GM18502 (cell line): ENCODE data around the gene SLC4A8.

Experiments
- ATAC-seq: cut with Tn5 transposase; IDR thresholded peaks from one replicate; pipeline ENCODE4 v1.9.1; 2021; ENCODE audit warnings: mild to moderate bottlenecking; ENCODE audit not compliant: unreplicated experiment, poor library complexity

The SLC4A8 gene

GRCh38 chr12:51519755-51520154 lies 95.1 kb downstream of the SLC4A8 start:
- ATAC-seq = no peak

- no peak for ATAC-seq
Measured at GRCh38 chr12:51520576-51521325, 96.1 kb downstream of the SLC4A8 start.

GRCh38 chr12:51521554-51522276 lies 97.1 kb downstream of the SLC4A8 start:
- no peak for ATAC-seq

GRCh38 chr12:51522696-51523095 lies 98.1 kb downstream of the SLC4A8 start:
- ATAC-seq = no peak

GRCh38 chr12:51524386-51524901 lies 99.8 kb downstream of the SLC4A8 start:
- ATAC-seq = no peak

DNA sequence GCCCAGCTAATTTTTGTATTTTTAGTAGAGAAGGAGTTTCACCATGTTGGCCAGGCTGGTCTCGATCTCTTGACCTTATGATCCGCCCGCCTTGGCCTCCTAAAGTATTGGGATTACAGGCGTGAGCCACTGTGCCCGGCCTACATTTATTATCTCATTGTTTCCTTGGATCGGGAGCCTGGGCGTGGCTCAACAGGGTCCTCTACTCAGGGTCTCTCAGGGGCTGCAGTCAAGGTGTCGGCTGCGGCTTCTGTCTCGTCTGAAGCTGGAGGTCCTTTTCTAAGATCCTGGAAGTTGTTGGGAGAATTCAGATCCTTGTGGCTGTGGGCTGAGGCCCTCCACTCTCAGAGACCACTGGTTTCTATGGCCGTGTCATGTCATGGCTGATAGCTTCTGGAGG lies 100.9 kb downstream of the SLC4A8 start:
- ATAC-seq = no peak

- ATAC-seq = no peak
Measured at GRCh38 chr12:51527966-51528365, 103.3 kb downstream of the SLC4A8 start.

GRCh38 chr12:51528852-51529650 lies 104.4 kb downstream of the SLC4A8 start:
- no peak for ATAC-seq

GRCh38 chr12:51529651-51529970 lies 105.0 kb downstream of the SLC4A8 start:
- ATAC-seq = no peak

GRCh38 chr12:51530208-51530607 lies 105.6 kb downstream of the SLC4A8 start:
- no peak for ATAC-seq

- no peak for ATAC-seq
Measured at GRCh38 chr12:51531284-51531977, 106.8 kb downstream of the SLC4A8 start.

DNA sequence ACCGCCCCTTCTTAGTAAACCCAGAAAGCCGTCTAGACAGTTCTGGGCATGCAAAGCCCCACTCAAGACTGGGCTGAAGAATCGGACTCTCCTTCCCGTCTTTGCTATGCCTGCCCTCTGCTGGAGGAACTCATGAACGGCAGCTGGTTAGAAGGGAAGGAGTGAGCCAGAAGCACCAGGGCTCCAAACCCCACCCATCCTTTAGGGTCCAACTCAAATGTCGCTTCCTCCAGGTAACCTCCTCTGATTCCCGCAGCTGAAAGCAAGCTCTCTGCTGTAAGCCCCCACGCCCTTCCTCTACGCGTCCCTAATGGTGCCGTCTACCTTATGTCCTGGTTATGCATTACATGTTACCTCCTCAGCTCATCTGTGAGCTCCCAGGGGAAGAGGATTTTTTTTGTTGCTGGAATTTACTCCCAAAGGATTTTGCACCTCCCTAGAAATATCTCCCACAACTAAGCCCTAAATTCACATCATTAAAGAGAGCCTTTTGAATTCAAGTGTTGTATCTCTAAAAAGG lies 107.4 kb downstream of the SLC4A8 start:
- peak; percentile 69 for ATAC-seq

- ATAC-seq = no peak
Measured at GRCh38 chr12:51533799-51534198, 109.2 kb downstream of the SLC4A8 start.

DNA sequence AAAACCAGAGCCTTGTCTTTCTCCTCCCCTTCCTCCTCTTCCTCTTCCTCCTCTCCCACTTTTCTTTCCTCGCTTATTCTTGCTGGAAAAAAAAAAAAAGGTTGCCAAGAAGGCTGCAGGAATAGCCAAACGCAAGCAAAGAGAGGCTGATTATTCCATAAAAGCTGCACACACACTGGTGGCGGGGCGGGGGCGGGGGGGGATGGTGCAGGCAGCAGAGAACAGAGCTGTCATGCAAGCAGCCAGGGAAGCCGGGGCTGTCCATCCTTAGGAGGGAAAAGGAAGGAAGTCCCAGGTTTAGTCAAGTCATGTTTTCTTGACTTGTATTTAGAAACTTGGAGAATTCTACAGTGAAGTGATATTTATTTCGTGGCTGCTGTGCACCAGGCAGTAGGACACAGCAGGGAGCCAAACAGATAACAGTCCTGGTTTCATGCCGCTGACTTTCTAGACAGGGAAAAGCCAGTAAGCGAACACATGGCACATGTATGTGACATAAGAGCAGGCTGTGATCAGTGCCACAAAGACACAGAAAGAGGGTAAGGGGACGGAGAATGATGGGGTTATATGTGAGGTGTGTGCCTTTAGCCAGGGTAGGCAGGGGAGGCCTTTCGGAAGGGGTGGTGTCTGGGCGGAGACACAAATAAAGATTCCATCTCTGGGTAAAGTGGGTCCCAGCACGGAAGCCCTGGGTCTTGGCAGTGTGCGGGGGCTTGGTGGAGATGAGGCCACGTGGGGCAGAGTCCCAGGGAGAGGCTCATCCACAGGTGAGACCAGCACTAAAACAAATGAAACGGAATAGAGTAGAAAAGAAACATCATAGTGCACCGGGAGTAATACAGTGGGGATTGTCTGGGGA lies 109.8 kb downstream of the SLC4A8 start:
- ATAC-seq = no peak

GRCh38 chr12:51536159-51536558 lies 111.5 kb downstream of the SLC4A8 start:
- no peak for ATAC-seq

- ATAC-seq = no peak
Measured at GRCh38 chr12:51538149-51538548, 113.5 kb downstream of the SLC4A8 start.

GRCh38 chr12:51538599-51538998 lies 114.0 kb downstream of the SLC4A8 start:
- ATAC-seq = no peak

GRCh38 chr12:51540996-51541395 lies 116.4 kb downstream of the SLC4A8 start:
- no peak for ATAC-seq

DNA sequence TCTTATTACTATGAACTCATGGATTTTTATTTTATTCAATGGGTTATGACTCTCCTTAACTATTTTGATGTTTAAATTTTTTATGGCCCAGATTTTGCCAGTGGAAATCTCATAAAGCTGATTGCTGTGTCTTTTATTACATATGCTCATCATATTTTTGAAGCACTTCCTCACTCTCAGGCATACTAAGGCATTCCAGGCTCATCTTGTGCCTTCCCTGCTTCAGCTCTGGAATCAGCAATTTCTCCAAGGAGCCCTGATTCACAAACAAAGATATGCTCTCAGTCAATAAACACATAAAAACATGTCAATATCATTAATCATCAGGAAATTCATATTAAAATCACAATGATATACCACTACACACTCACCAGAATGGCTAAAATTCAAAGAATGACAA lies 121.5 kb downstream of the SLC4A8 start:
- ATAC-seq = no peak
